Neural cell (in vitro differentiated cells): ENCODE data around the gene TNKS1BP1. TPM values are rescaled to one million over a fixed set of nuclear protein-coding genes. Genes with fewer than 3 reads are reported as not detected.

Source experiments
- H2AFZ ChIP-seq: fragments of 200-600, 300-800 bp; sonication (generic), shearing (Covaris generic); 2 replicates; pipeline ENCODE4 v1.6.0; 2014; ENCODE audit warnings: low read depth, mild to moderate bottlenecking, antibody characterized with exemption, low read length, moderate library complexity
- H3F3A ChIP-seq: fragments of 200-600 bp; shearing (Covaris generic); 2 replicates; pipeline ENCODE4 v1.6.1; 2016; ENCODE audit warnings: mild to moderate bottlenecking, moderate library complexity, mixed read lengths, antibody characterized with exemption, low read length; ENCODE audit not compliant: insufficient read depth, poor library complexity, severe bottlenecking
- H3K27ac ChIP-seq: fragments of 200-600, 300-800 bp; sonication (generic), shearing (Covaris generic); 2 replicates; pipeline ENCODE4 v1.5.1; 2014; ENCODE audit warnings: mild to moderate bottlenecking, low read length, moderate library complexity
- H3K27me3 ChIP-seq: fragments of 300-800, 200-600 bp; sonication (generic), shearing (Covaris generic); 2 replicates; pipeline ENCODE4 v1.6.0; 2014; ENCODE audit warnings: mild to moderate bottlenecking, low read depth, low read length, moderate library complexity; ENCODE audit not compliant: insufficient read depth
- H3K36me3 ChIP-seq: fragments of 300-800, 200-600 bp; sonication (generic), shearing (Covaris generic); 2 replicates; pipeline ENCODE4 v1.5.1; 2014; ENCODE audit warnings: mild to moderate bottlenecking, antibody characterized with exemption, low read length, moderate library complexity; ENCODE audit not compliant: insufficient read depth
- H3K4me2 ChIP-seq: fragments of 300-800, 200-600 bp; sonication (generic), shearing (Covaris generic); 2 replicates; pipeline ENCODE4 v1.6.0; 2014; ENCODE audit warnings: mild to moderate bottlenecking, low read length
- H3K4me3 ChIP-seq: fragments of 300-800, 200-600 bp; sonication (generic), shearing (Covaris generic); 2 replicates; pipeline ENCODE4 v1.5.1; 2014; ENCODE audit warnings: mild to moderate bottlenecking, low read length, moderate library complexity
- H3K79me2 ChIP-seq: fragments of 200-600 bp; shearing (Covaris generic); replicated peaks from 2 replicates; pipeline ENCODE4 v1.6.0; 2014; ENCODE audit warnings: mild to moderate bottlenecking, low read length, moderate library complexity; ENCODE audit not compliant: insufficient read depth
- H3K9ac ChIP-seq: fragments of 300-800, 200-600 bp; sonication (generic), shearing (Covaris generic); 2 replicates; pipeline ENCODE4 v1.6.1; 2016; ENCODE audit warnings: mild to moderate bottlenecking, low read length, mixed read lengths
- H3K9me2 ChIP-seq: fragments of 200-600 bp; shearing (Covaris generic); 2 replicates; pipeline ENCODE4 v1.6.1; 2016; ENCODE audit warnings: mild to moderate bottlenecking, low read length, mixed read lengths; ENCODE audit not compliant: insufficient read depth
- H3K9me3 ChIP-seq: fragments of 200-600, 300-800 bp; sonication (generic), shearing (Covaris generic); 2 replicates; pipeline ENCODE4 v1.6.1; 2016; ENCODE audit warnings: mild to moderate bottlenecking, mixed run types, low read length, moderate library complexity, mixed read lengths
- H4K20me1 ChIP-seq: fragments of 200-600 bp; shearing (Covaris generic); 2 replicates; pipeline ENCODE4 v1.6.1; 2016; ENCODE audit warnings: mild to moderate bottlenecking, mixed run types; ENCODE audit not compliant: insufficient read depth
- EP300 ChIP-seq: fragments of 450-650 bp; conservative IDR thresholded peaks from 2 replicates; pipeline ENCODE4 v1.6.1; 2014; ENCODE audit warnings: antibody characterized with exemption, mild to moderate bottlenecking, moderate library complexity; ENCODE audit not compliant: poor library complexity, severe bottlenecking
- EZH2 ChIP-seq: fragments of 200-600, 300-800 bp; shearing (Covaris generic), sonication (generic); IDR thresholded peaks from 2 replicates; pipeline ENCODE4 v1.6.1; 2014; ENCODE audit warnings: antibody characterized with exemption, low read length, borderline replicate concordance, mild to moderate bottlenecking; ENCODE audit not compliant: insufficient read depth, poor library complexity, severe bottlenecking
- MXI1 ChIP-seq: fragments of 450-650 bp; conservative IDR thresholded peaks from 2 replicates; pipeline ENCODE4 v1.6.1; 2014; ENCODE audit warnings: antibody characterized with exemption, mild to moderate bottlenecking; ENCODE audit not compliant: poor library complexity, severe bottlenecking
- POLR2AphosphoS5 ChIP-seq: IDR thresholded peaks from 2 replicates; pipeline ENCODE4 v1.6.1; 2012
- RAD21 ChIP-seq: fragments of 450-650 bp; conservative IDR thresholded peaks from 2 replicates; pipeline ENCODE4 v1.6.1; 2014; ENCODE audit warnings: antibody characterized with exemption, mild to moderate bottlenecking, moderate library complexity
- SMC3 ChIP-seq: fragments of 450-650 bp; conservative IDR thresholded peaks from 2 replicates; pipeline ENCODE4 v1.6.1; 2014; ENCODE audit warnings: antibody characterized with exemption, mild to moderate bottlenecking, moderate library complexity; ENCODE audit not compliant: poor library complexity
- TAF1 ChIP-seq: IDR thresholded peaks from 2 replicates; pipeline ENCODE4 v1.6.1; 2012; ENCODE audit warnings: low read depth
- polyA plus RNA-seq: library from polyadenylated mRNA; depleted of rRNA; stranded (reverse); fragments of >200 nt; gene quantifications from 2 replicates; pipeline ENCODE4 v1.2.3, GENCODE V29; 2014
- TF ChIP-seq, protein P1 (sequence below): IDR thresholded peaks from 2 replicates; pipeline ENCODE4 v1.6.1; 2012; ENCODE audit warnings: borderline replicate concordance
- TF ChIP-seq, protein P2 (sequence below): fragments of 450-650 bp; IDR thresholded peaks from 2 replicates; pipeline ENCODE4 v1.5.1; 2014; ENCODE audit warnings: antibody characterized with exemption, mild to moderate bottlenecking, moderate library complexity; ENCODE audit not compliant: poor library complexity, severe bottlenecking

Gene TNKS1BP1
- polyA plus RNA-seq, 1 donor from 2014 or later: 8.9 TPM

DNA sequence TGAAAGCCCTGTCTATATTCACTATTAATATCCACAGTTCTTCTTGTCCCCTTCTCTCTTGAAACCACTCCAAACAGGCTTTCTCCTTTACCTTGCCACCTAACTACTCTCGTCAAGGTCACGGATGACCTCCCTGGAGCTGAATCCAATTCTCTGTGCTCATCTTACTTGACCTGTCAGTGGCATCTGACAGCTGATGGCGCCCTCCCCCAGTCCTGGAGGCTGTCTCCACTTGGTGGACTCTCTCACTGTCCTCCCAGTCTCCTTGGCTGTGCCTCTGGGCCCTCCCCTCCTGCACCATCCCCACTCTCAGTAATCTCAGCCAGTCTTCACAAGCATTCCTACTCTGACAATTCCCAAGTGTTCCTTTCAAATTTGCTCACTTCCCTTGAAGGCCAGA, 8.7 kb downstream of the TNKS1BP1 start:
- H3K9me2 ChIP-seq: no peaks in the 10 kb centered on the region
- no peak overlapping the region for H2AFZ ChIP-seq
- no peak overlapping the region for H3K4me3 ChIP-seq
- peaks cover 7% of the 10 kb centered on the region for H3K36me3 ChIP-seq
- TF ChIP-seq, protein P1, sequence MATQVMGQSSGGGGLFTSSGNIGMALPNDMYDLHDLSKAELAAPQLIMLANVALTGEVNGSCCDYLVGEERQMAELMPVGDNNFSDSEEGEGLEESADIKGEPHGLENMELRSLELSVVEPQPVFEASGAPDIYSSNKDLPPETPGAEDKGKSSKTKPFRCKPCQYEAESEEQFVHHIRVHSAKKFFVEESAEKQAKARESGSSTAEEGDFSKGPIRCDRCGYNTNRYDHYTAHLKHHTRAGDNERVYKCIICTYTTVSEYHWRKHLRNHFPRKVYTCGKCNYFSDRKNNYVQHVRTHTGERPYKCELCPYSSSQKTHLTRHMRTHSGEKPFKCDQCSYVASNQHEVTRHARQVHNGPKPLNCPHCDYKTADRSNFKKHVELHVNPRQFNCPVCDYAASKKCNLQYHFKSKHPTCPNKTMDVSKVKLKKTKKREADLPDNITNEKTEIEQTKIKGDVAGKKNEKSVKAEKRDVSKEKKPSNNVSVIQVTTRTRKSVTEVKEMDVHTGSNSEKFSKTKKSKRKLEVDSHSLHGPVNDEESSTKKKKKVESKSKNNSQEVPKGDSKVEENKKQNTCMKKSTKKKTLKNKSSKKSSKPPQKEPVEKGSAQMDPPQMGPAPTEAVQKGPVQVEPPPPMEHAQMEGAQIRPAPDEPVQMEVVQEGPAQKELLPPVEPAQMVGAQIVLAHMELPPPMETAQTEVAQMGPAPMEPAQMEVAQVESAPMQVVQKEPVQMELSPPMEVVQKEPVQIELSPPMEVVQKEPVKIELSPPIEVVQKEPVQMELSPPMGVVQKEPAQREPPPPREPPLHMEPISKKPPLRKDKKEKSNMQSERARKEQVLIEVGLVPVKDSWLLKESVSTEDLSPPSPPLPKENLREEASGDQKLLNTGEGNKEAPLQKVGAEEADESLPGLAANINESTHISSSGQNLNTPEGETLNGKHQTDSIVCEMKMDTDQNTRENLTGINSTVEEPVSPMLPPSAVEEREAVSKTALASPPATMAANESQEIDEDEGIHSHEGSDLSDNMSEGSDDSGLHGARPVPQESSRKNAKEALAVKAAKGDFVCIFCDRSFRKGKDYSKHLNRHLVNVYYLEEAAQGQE: no peak
- TF ChIP-seq EZH2 (no peak), SMC3 (no peak), TAF1 (no peak), RAD21 (no peak), POLR2AphosphoS5 (no peak), MXI1 (no peak), EP300 (no peak)
- TF ChIP-seq, protein P2, sequence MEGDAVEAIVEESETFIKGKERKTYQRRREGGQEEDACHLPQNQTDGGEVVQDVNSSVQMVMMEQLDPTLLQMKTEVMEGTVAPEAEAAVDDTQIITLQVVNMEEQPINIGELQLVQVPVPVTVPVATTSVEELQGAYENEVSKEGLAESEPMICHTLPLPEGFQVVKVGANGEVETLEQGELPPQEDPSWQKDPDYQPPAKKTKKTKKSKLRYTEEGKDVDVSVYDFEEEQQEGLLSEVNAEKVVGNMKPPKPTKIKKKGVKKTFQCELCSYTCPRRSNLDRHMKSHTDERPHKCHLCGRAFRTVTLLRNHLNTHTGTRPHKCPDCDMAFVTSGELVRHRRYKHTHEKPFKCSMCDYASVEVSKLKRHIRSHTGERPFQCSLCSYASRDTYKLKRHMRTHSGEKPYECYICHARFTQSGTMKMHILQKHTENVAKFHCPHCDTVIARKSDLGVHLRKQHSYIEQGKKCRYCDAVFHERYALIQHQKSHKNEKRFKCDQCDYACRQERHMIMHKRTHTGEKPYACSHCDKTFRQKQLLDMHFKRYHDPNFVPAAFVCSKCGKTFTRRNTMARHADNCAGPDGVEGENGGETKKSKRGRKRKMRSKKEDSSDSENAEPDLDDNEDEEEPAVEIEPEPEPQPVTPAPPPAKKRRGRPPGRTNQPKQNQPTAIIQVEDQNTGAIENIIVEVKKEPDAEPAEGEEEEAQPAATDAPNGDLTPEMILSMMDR: no peak
- no peak overlapping the region for H3K27ac ChIP-seq
- H3K27me3 ChIP-seq: no peaks in the 10 kb centered on the region
- no peaks in the 10 kb centered on the region for H3F3A ChIP-seq
- no peaks in the 10 kb centered on the region for H3K9me3 ChIP-seq
- no peak overlapping the region for H3K4me2 ChIP-seq
- H4K20me1 ChIP-seq: no peaks in the 10 kb centered on the region
- no peak overlapping the region for H3K9ac ChIP-seq
- peaks cover 4% of the 10 kb centered on the region for H3K79me2 ChIP-seq

DNA sequence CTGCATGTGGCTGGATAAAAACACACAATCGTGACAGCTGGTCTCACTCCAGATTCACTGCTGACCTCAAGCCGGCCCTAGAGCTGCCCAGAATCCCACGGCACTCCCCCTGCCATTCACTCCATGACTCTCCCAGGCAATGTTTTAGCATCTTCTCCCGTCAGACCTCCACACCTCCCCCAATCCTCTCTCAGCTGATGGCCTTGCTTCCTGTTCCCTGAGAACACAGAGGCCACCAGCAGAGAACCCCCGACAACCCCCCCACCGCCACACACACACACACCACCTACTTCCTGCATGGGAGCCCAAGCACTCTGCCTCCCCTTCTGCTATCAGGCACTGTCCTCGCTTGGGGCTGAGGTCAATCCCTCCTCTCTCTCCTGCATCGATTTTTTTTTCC, 9.3 kb downstream of the TNKS1BP1 start:
- no peaks in the 10 kb centered on the region for H3K9me3 ChIP-seq
- H3K9me2 ChIP-seq: no peaks in the 10 kb centered on the region
- no peak overlapping the region for H3K4me3 ChIP-seq
- no peak for TF ChIP-seq SMC3
- TF ChIP-seq EP300: no peak
- TF ChIP-seq EZH2: no peak
- TF ChIP-seq, protein P2: no peak
- TF ChIP-seq, protein P1: no peak
- no peak for TF ChIP-seq MXI1
- no peak for TF ChIP-seq POLR2AphosphoS5
- TF ChIP-seq RAD21: no peak
- no peak for TF ChIP-seq TAF1
- no peak overlapping the region for H3K27ac ChIP-seq
- H2AFZ ChIP-seq: no peak overlapping the region
- no peak overlapping the region for H3K4me2 ChIP-seq
- no peaks in the 10 kb centered on the region for H4K20me1 ChIP-seq
- H3F3A ChIP-seq: no peaks in the 10 kb centered on the region
- no peaks in the 10 kb centered on the region for H3K27me3 ChIP-seq
- peaks cover under 1% of the 10 kb centered on the region for H3K79me2 ChIP-seq
- H3K36me3 ChIP-seq: peaks cover 7% of the 10 kb centered on the region
- no peak overlapping the region for H3K9ac ChIP-seq
